ENCODE measurements around the gene DNAH11. TPM values are rescaled to one million over a fixed set of nuclear protein-coding genes. Genes with fewer than 3 reads are reported as not detected.

The DNAH11 gene
- total RNA-seq, 1 donor from 2014 or later = 0.02 TPM

DNA sequence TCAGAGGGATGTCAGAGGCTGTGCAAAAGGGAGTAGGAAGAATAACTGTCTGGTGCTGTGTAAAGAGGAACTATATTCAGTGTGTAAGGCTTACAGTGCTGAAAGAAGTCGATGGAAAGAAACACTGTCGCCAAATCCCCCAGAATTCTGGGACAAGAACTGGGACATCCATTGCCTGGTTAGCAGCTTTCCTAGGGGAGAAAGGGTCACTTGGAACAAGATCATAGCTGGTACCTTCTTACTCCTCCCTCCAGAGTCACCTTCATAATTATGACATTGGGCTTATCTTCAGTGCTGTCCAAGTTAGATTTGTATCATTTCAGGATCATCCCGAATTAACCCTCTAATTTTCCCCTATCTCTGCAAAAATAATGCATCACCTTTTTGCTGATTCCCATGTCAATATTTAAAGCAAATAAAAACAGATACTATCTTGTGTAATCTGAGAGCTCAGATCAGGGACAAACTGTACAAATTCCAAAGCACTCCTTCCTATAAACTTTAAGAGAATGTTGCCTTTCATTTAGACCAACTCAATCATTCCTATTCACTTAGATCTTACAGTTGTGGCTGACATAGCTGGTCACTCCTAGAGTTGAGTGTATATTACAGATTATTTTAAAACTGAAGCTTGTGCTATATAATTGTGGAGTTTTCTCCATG is 96.5 kb downstream of the DNAH11 start:
- Mint-ChIP-seq H3K27me3 (ENCODE audit: low read depth) (peaks cover 11% of the 10 kb centered on the region), H3K9me3 (ENCODE audit: low read depth) (no peaks in the 10 kb centered on the region), H3K27ac (ENCODE audit: unreplicated experiment) (no peak overlapping the region), H3K4me3 (ENCODE audit: unreplicated experiment) (no peak overlapping the region), H3K4me1 (ENCODE audit: low read depth) (no peaks in the 10 kb centered on the region), H3K36me3 (ENCODE audit: low read depth) (no peaks in the 10 kb centered on the region)
- TF ChIP-seq, protein P1, sequence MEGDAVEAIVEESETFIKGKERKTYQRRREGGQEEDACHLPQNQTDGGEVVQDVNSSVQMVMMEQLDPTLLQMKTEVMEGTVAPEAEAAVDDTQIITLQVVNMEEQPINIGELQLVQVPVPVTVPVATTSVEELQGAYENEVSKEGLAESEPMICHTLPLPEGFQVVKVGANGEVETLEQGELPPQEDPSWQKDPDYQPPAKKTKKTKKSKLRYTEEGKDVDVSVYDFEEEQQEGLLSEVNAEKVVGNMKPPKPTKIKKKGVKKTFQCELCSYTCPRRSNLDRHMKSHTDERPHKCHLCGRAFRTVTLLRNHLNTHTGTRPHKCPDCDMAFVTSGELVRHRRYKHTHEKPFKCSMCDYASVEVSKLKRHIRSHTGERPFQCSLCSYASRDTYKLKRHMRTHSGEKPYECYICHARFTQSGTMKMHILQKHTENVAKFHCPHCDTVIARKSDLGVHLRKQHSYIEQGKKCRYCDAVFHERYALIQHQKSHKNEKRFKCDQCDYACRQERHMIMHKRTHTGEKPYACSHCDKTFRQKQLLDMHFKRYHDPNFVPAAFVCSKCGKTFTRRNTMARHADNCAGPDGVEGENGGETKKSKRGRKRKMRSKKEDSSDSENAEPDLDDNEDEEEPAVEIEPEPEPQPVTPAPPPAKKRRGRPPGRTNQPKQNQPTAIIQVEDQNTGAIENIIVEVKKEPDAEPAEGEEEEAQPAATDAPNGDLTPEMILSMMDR (IDR thresholded peaks at IDR 0.05) = no peak
- no peak for DNase-seq (ENCODE audit: low spot score)

DNA sequence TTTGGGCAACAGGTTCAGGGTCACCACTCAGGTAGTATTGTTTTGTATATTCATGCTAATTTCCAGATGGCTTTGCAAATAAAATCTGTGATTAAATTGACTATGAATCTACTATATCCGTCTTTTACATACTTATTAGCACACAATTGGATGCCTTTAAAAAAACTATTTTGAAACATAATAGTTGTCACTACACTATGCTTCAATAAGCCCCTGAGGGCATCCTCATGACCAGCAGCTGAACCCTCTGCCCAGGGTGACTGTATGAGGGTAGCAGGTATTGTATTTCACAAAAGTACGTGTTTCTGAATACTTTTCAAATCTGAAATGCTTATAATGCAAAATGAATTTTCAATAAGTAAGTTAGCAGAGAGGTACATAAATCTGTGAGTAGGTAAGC is 97.3 kb downstream of the DNAH11 start:
- no peak overlapping the region for H3K27ac Mint-ChIP-seq (ENCODE audit: unreplicated experiment)
- H3K4me1 Mint-ChIP-seq (ENCODE audit: low read depth) = no peaks in the 10 kb centered on the region
- no peak overlapping the region for H3K4me3 Mint-ChIP-seq (ENCODE audit: unreplicated experiment)
- TF ChIP-seq, protein P1 (IDR thresholded peaks at IDR 0.05) = no peak
- no peaks in the 10 kb centered on the region for H3K9me3 Mint-ChIP-seq (ENCODE audit: low read depth)
- H3K36me3 Mint-ChIP-seq (ENCODE audit: low read depth) = no peaks in the 10 kb centered on the region
- no peak for DNase-seq (ENCODE audit: low spot score)
- H3K27me3 Mint-ChIP-seq (ENCODE audit: low read depth) = peaks cover 13% of the 10 kb centered on the region

- TF ChIP-seq, protein P1 (IDR thresholded peaks at IDR 0.05) = no peak
- DNase-seq (ENCODE audit: low spot score) = no peak
- Mint-ChIP-seq H3K27ac (ENCODE audit: unreplicated experiment) (no peak overlapping the region), H3K9me3 (ENCODE audit: low read depth) (no peaks in the 10 kb centered on the region), H3K27me3 (ENCODE audit: low read depth) (peaks cover 16% of the 10 kb centered on the region), H3K36me3 (ENCODE audit: low read depth) (no peaks in the 10 kb centered on the region), H3K4me3 (ENCODE audit: unreplicated experiment) (no peak overlapping the region), H3K4me1 (ENCODE audit: low read depth) (no peaks in the 10 kb centered on the region)
These were observed 98.7 kb downstream of the DNAH11 start for GRCh38 chr7:21641546-21641945.

DNA sequence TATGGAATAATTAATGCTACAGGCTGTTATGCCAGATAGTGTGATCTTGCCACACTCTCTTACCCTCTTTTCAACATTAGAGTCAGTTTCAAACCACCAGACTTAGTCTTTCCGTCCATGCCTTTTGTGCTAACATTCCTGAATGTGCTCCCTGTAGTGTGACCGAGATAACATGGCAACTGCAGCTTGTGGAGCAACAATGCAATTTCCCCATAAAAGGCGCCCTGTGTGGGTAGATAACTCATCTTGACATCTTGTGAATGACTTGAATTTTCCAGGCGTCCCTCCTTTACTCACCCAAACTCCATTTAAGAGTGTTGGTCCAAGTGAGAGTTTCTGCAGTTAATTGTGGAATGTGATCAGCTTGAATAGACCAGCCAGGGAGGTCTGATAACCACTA is 99.6 kb downstream of the DNAH11 start:
- H3K36me3 Mint-ChIP-seq (ENCODE audit: low read depth) = no peaks in the 10 kb centered on the region
- H3K4me3 Mint-ChIP-seq (ENCODE audit: unreplicated experiment) = no peak overlapping the region
- TF ChIP-seq, protein P1 (IDR thresholded peaks at IDR 0.05) = no peak
- H3K4me1 Mint-ChIP-seq (ENCODE audit: low read depth) = no peaks in the 10 kb centered on the region
- H3K9me3 Mint-ChIP-seq (ENCODE audit: low read depth) = peaks cover 5% of the 10 kb centered on the region
- no peak for DNase-seq (ENCODE audit: low spot score)
- no peak overlapping the region for H3K27ac Mint-ChIP-seq (ENCODE audit: unreplicated experiment)
- H3K27me3 Mint-ChIP-seq (ENCODE audit: low read depth) = peaks cover 16% of the 10 kb centered on the region

DNA sequence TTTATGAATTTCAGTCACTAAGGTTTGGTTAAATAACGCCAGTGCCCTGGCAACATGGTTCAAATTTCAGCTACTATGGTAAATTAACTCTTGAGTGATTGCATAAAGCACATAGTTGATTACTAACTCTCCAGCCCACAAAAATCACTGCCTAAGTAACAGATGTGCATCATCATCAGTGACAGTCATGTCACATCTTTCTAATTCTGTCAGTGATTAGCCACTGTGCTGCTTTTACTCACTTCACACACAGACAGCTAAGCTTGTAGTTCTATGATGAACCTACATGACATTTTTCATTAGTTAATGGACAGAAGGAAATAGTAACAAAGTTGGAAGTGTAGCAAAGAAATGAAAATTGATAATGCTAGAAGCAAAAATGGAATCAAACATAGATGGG is 108.9 kb downstream of the DNAH11 start:
- H3K9me3 Mint-ChIP-seq (ENCODE audit: low read depth) = peaks cover 16% of the 10 kb centered on the region
- no peaks in the 10 kb centered on the region for H3K4me1 Mint-ChIP-seq (ENCODE audit: low read depth)
- no peak overlapping the region for H3K4me3 Mint-ChIP-seq (ENCODE audit: unreplicated experiment)
- DNase-seq (ENCODE audit: low spot score) = no peak
- peaks cover 1% of the 10 kb centered on the region for H3K27me3 Mint-ChIP-seq (ENCODE audit: low read depth)
- TF ChIP-seq, protein P1 (IDR thresholded peaks at IDR 0.05) = no peak
- no peak overlapping the region for H3K27ac Mint-ChIP-seq (ENCODE audit: unreplicated experiment)
- no peaks in the 10 kb centered on the region for H3K36me3 Mint-ChIP-seq (ENCODE audit: low read depth)

Measured in chondrocyte (in vitro differentiated cells).